HUES48 (cell line): Measurements from ENCODE around the gene MS4A12.
"Not testable (repeated sequence)": the region's sequence is repeated elsewhere in the genome, so short reads cannot be mapped to it uniquely, and the experiment has no call there.

Experiments used
- H3K27ac ChIP-seq: one replicate; pipeline ENCODE4 v1.7.0; 2013; ENCODE audit warnings: low read depth, low read length, inconsistent platforms
- H3K27me3 ChIP-seq: 2 replicates; pipeline ENCODE4 v1.6.1; 2013; ENCODE audit warnings: mild to moderate bottlenecking, low read length; ENCODE audit not compliant: control insufficient read depth, insufficient read depth
- H3K36me3 ChIP-seq: 2 replicates; pipeline ENCODE4 v1.6.1; 2013; ENCODE audit warnings: low read length; ENCODE audit not compliant: control insufficient read depth, insufficient read depth
- H3K4me1 ChIP-seq: 2 replicates; pipeline ENCODE4 v1.6.1; 2013; ENCODE audit warnings: mild to moderate bottlenecking, low read length; ENCODE audit not compliant: control insufficient read depth, insufficient read depth
- H3K4me3 ChIP-seq: 2 replicates; pipeline ENCODE4 v1.5.1; 2013; ENCODE audit warnings: mild to moderate bottlenecking, low read depth, low read length
- H3K9ac ChIP-seq: 2 replicates; pipeline ENCODE4 v1.6.1; 2013; ENCODE audit warnings: mild to moderate bottlenecking, low read depth, low read length, moderate library complexity
- H3K9me3 ChIP-seq: 2 replicates; pipeline ENCODE4 v1.6.1; 2013; ENCODE audit warnings: low read length; ENCODE audit not compliant: control insufficient read depth, insufficient read depth

The MS4A12 gene

DNA sequence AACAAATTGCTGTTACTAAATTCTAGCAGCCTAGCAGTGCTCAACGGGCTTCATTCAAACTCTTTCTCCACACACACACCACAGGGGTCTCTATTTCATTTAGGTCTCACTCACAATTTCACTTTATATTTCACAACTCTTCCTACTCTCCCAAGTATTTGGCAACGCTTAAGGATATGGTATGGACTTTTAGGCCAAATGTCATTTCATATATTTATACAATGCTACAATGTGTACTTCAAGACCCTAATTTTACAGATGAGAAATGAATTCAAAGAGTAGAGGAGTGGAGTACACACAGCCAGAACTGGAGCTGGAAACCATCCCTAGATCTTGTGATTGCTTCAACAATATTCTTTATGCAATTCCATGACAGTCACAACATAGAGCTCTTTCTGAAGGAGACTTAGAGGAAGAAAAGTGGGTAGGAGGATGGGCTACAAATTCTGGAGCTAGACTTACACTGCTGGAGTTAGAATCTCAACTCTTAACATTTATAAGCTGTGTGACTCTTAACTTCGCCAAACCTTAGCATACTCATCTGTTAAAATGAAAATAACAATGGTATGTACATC is 20.2 kb downstream of the MS4A12 start:
- H3K27me3 ChIP-seq: no peaks in the 10 kb centered on the region
- no peak overlapping the region for H3K27ac ChIP-seq
- no peaks in the 10 kb centered on the region for H3K4me1 ChIP-seq
- no peak overlapping the region for H3K9ac ChIP-seq
- peaks cover 13% of the 10 kb centered on the region for H3K9me3 ChIP-seq
- H3K36me3 ChIP-seq: no peaks in the 10 kb centered on the region
- no peak overlapping the region for H3K4me3 ChIP-seq

DNA sequence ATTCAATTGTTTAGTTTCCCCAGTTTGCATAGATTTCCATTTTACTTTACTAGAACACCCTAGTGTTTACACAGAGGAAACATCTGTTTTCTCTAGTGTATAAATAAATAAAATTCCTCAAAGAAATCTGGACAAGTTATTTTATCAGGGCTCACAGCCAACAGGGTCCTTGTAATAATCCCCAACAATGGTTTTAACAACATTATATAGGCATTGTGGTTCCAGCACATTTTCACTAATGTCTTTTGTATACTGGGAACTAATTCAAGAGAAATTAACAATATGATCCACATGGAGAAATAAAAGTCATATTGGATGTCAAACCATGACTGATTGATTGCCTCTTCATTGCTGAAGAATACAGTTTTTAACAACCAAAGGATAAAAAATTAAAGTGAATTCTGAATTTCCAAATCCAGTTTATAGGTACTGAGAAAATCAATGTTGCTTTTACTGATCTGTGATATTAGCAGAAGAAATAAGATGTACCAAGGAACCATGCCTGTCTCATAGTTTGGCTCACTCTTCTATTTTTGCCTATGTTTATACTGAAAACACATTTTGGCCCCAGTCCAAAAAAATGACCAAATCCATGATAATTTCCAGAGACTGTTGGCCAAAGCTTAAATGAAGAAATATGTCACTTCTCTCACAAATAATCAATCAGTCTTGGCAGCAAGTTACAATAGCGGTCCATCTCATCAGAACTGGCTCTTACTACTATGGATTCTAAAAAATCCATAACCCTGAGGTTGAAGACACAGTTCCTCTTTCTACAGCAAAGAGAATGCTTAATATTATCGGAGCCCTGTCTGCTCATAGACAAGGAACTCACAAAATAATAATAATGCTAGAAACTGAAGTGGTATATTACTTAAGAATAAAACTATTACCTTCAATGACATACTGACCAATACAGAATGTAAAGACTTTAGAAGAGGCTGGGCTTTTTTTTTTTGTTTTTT is 21.2 kb downstream of the MS4A12 start:
- no peak overlapping the region for H3K9ac ChIP-seq
- no peaks in the 10 kb centered on the region for H3K4me1 ChIP-seq
- H3K27me3 ChIP-seq: no peaks in the 10 kb centered on the region
- H3K27ac ChIP-seq: no peak overlapping the region
- H3K9me3 ChIP-seq: peaks cover 16% of the 10 kb centered on the region
- H3K36me3 ChIP-seq: no peaks in the 10 kb centered on the region
- no peak overlapping the region for H3K4me3 ChIP-seq

GRCh38 chr11:60515144-60515855 is 22.7 kb downstream of the MS4A12 start, which contains the start of gene MS4A13:
Gene MS4A13, plus strand, starts transcription at chr11:60515392. Its CDS starts 2,692 bp downstream, at chr11:60518084.
- no peaks in the 10 kb centered on the region for H3K36me3 ChIP-seq
- no peak within 1 kb of the TSS for H3K27ac ChIP-seq
- H3K9ac ChIP-seq: no peak within 1 kb of the TSS

GRCh38 chr11:60528465-60528864 is 35.9 kb downstream of the MS4A12 start:
- Histone ChIP-seq H3K4me3 (no peak overlapping the region), H3K9ac (no peak overlapping the region), H3K9me3 (peaks cover 21% of the 10 kb centered on the region), H3K27ac (peak overlapping the region; percentile 10), H3K36me3 (no peaks in the 10 kb centered on the region), H3K4me1 (peaks cover 15% of the 10 kb centered on the region), H3K27me3 (no peaks in the 10 kb centered on the region)

More at GRCh38 chr11:60515144-60515855, 22.7 kb downstream of the MS4A12 start, which contains the start of gene MS4A13:
- Histone ChIP-seq H3K27me3 (no peaks in the 10 kb centered on the region), H3K4me3 (no peak within 1 kb of the TSS), H3K4me1 (no peaks in the 10 kb centered on the region), H3K9me3 (peaks cover 9% of the 10 kb centered on the region)

DNA sequence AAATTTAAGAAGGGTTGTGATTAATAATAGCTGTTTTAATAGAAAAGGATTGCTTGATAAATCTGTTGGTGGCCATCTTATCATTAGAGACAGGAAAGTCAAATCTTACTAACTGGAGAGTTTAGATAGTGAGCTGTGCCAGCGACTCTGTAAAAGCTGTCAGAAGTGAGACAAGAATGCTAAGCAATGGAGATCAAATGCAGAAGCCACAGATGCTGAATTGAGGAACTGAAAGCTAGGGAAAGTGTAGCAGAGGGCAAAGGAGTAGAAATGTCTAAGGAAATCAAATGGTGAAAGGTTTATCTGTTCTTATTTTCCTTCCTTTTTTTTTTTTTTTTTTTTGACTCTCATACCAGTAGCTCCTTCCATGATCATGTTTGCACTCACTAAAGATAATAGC is 36.4 kb downstream of the MS4A12 start:
- no peak overlapping the region for H3K9ac ChIP-seq
- H3K27me3 ChIP-seq: no peaks in the 10 kb centered on the region
- H3K27ac ChIP-seq: peak overlapping the region; percentile 10
- H3K4me3 ChIP-seq: no peak overlapping the region
- no peaks in the 10 kb centered on the region for H3K36me3 ChIP-seq
- peaks cover 21% of the 10 kb centered on the region for H3K9me3 ChIP-seq
- H3K4me1 ChIP-seq: peaks cover 15% of the 10 kb centered on the region

GRCh38 chr11:60530454-60531100 is 38.0 kb downstream of the MS4A12 start:
- Histone ChIP-seq H3K36me3 (no peaks in the 10 kb centered on the region), H3K4me1 (peaks cover 15% of the 10 kb centered on the region), H3K9ac (no peak overlapping the region), H3K4me3 (no peak overlapping the region; the same call in 1 of the 2 replicates), H3K27ac (no peak overlapping the region), H3K9me3 (peaks cover 18% of the 10 kb centered on the region), H3K27me3 (no peaks in the 10 kb centered on the region)

- peaks cover 15% of the 10 kb centered on the region for H3K4me1 ChIP-seq
Observed at GRCh38 chr11:60532383-60532782, 39.8 kb downstream of the MS4A12 start.

DNA sequence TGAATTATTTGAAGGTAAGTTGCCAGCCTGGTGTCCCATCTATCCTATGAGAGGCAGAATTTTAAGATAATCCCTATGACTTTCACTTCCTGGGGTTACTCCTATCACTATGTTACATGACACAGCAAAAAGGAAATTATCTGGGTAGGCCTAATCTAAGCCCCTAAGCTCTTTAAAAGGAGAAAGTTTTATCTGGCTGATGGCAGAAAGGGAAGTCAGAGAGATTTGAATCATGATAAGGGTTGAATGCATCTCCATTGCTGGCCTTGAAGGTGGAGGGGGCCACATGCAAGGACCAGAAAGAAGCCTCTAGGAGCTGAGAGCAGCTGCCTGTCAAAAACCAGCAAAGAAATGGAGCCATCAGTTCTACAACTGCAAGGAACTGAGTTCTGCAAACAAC is 46.0 kb downstream of the MS4A12 start:
- H3K27ac ChIP-seq, H3K9ac ChIP-seq, H3K9me3 ChIP-seq, H3K36me3 ChIP-seq, H3K4me3 ChIP-seq, H3K4me1 ChIP-seq, H3K27me3 ChIP-seq: not testable (repeated sequence)

More at GRCh38 chr11:60532383-60532782, 39.8 kb downstream of the MS4A12 start:
- not testable (repeated sequence) for H3K27ac ChIP-seq, H3K27me3 ChIP-seq, H3K9ac ChIP-seq, H3K4me3 ChIP-seq, H3K36me3 ChIP-seq
- H3K9me3 ChIP-seq: peaks cover 18% of the 10 kb centered on the region

DNA sequence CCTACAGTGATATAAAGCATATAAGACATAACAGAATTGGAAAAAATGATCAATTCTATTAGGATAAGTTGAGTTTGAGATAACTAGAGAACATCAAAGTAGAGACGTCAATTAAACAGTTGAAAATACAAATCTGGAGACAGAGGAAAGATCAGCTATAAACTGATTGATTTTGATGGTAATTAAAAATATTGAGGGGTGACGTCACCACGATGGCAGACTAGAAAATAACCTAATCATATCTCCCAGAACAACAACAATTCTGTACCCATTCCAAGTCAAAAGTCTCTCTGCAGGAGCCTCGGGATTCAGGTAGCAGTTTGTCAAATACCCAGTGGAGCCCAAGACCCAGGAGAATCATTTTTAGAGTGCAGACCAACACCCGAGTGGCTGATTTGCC is 51.5 kb downstream of the MS4A12 start:
- Histone ChIP-seq H3K27me3 (no peaks in the 10 kb centered on the region), H3K4me3 (no peak overlapping the region), H3K9me3 (0 out of 2 replicates have a peak, but pooled peaks cover 6% of the 10 kb centered on the region), H3K36me3 (no peaks in the 10 kb centered on the region), H3K4me1 (no peaks in the 10 kb centered on the region), H3K9ac (no peak overlapping the region), H3K27ac (no peak overlapping the region)
